GM19025 (cell line): Measurements from ENCODE around the gene EDEM2.
"Not testable (repeated sequence)": the region's sequence is repeated elsewhere in the genome, so short reads cannot be mapped to it uniquely, and the experiment has no call there.

Source experiments
- ATAC-seq: cut with Tn5 transposase; IDR thresholded peaks from one replicate; pipeline ENCODE4 v1.9.1; 2021; ENCODE audit warnings: mild to moderate bottlenecking, low read depth, moderate library complexity; ENCODE audit not compliant: unreplicated experiment

The EDEM2 gene

DNA sequence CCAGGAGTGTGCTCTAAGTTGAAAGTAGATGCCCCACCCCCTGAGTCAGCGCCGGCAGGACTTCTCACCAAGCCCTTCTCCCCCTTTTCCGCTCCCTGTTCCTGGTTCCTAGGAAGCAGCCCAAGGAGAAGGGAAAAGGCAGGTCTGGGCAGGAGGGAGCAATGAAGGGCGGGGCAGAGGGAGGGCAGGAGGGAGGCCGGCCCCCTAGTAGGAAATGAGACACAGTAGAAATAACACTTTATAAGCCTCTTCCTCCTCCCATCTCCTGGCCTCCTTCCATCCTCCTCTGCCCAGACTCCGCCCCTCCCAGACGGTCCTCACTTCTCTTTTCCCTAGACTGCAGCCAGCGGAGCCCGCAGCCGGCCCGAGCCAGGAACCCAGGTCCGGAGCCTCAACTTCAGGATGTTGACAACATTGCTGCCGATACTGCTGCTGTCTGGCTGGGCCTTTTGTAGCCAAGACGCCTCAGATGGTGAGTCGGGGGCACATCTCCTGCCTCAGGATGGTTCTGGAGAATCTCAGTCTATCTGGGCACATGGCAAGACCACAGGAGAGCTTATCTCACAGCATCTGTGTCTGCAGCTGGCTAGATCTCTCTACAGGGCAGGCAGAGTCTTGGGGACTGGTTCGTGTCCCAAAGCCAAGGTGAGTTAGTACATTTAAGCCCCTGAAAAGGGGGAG lies 24.8 kb upstream of the EDEM2 start, which contains the start of gene PROCR:
TSS of gene PROCR (plus strand) at position 320 of the 681 bp plus-strand sequence. CDS start at position 403, 83 bp downstream.
- ATAC-seq: no peak

GRCh38 chr20:35171438-35171752 lies 24.3 kb upstream of the EDEM2 start:
- ATAC-seq: no peak

DNA sequence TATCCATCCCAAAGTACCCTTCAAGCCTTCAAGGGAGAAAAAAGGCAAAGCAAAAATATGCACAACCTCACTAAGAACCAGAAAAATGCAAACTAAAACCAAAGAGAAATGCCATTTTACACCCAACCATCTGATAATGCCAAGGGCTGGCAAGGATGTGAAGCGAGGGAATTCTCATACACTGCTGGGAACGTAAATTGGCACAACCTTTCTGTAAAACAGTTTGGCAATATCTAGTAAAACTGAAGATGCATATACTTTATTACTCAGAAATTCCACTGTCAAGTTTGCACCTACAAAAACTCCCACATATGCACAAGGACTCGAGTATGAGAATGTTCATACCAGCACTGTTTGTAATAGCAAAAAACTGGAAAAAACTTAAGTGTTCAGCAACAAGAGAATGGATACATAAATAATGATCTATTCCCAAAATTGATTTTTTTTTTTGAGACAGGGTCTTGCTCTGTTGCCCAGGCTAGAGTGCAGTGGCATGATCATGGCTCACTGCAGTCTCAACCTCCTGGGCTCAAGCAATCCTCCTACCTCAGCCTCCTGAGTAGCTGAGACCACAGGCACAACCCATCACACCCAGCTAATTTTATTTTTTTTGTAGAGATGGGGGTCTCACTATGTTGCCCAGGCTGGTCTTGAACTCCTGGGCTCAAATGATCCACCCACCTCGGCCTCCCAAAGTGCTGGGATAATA lies 21.7 kb upstream of the EDEM2 start:
- not testable (repeated sequence) for ATAC-seq

- no peak for ATAC-seq
Measured at GRCh38 chr20:35167787-35168186, 20.7 kb upstream of the EDEM2 start.

DNA sequence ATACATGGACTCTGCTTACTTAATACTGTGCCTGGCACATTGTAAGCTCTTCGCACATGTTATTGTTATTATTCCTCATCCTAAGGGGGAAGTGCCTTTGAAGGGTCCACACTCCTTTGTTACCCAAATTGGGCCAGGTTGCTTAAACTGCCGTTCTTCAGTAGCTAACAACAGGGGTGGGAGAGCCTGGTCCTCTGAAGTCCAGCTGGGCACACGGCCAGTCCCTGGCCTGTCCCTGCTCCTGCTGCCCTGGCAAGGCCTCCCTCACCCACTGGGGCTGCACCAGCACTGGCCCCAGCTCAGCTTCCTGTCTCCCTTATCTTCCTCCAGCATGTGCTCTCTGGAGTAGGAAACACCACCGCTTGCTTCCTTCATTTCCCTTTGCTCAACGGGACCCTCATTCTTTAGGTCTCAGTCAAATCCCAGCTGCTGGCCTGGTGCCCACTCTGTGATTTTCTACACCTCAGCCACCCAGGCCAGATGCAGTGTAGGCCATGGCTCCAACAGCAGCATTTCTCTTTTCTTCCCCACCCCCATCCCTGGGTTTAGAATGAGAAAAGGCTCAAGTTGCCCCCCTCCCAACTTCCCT lies 19.2 kb upstream of the EDEM2 start:
- no peak for ATAC-seq

GRCh38 chr20:35165221-35166185 lies 18.4 kb upstream of the EDEM2 start:
- ATAC-seq: no peak

- ATAC-seq: not testable (repeated sequence)
Measured at GRCh38 chr20:35164531-35164930, 17.4 kb upstream of the EDEM2 start.

GRCh38 chr20:35160341-35160740 lies 13.2 kb upstream of the EDEM2 start:
- not testable (repeated sequence) for ATAC-seq

DNA sequence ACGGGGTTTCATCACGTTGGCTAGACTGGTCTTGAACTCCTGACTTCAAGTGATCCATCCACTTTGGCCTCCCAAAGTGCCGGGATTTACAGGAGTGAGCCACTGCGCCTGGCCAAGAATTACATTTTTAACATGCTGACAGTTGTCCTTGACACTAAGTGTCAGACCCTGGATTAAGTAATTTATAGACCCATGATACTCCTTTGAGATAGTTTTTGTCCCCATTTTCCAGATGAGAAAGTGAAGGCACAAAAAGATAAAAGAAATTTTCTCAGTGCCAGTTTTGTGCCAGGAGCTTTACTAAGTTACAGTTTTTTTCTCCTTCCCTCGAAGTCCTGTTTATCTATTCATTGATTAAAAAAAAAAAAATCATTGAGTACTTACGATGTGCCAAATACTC lies 9.8 kb upstream of the EDEM2 start:
- no peak for ATAC-seq

- ATAC-seq: no peak
Measured at GRCh38 chr20:35155936-35156335, 8.8 kb upstream of the EDEM2 start.

DNA sequence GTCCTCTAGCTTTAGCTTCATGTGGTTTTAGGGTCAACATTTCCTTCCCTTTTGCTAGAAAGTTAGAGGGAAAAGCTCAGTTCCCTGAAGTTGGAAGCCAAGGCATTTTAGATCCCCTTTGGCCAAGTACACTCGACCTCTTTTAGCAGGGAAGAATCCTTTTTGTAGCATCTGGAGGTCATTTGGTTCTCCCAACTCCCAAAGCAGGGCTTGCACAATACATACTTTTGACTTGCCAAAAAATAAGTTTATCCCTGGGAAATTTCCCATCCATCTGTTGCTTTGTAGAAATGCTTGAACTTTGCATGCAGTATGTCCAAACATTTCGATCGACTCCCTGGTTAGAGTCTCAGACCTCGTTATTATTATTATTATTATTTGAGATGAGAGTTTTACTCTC lies 4.6 kb upstream of the EDEM2 start:
- ATAC-seq: no peak

- ATAC-seq: no peak
Measured at GRCh38 chr20:35150846-35151579, 3.9 kb upstream of the EDEM2 start.

DNA sequence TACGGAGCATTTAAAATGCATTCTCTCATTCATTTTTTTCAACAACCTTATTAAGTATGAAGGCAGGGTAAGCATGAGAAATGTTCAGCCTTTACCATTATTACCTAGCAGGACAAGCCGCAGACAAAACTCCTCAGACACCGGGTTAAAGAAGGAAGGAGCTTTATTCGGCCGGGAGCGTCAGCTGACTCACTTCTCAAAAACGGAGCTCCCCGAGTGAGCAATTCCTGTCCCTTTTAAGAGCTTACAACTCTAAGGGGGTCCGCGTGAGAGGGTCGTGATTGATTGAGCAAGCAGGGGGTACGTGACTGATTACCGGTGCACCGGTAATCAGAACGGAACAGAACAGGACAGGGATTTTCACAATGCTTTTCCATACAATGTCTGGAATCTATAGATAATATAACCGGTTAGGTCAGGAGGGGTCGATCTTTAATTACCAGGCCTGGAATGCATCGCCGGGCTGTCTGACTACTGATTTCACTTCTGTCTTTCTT lies 487 bp upstream of the EDEM2 start:
- ATAC-seq: not testable (repeated sequence)

GRCh38 chr20:35146299-35146919 lies 727 bp downstream of the EDEM2 start:
- ATAC-seq: no peak

DNA sequence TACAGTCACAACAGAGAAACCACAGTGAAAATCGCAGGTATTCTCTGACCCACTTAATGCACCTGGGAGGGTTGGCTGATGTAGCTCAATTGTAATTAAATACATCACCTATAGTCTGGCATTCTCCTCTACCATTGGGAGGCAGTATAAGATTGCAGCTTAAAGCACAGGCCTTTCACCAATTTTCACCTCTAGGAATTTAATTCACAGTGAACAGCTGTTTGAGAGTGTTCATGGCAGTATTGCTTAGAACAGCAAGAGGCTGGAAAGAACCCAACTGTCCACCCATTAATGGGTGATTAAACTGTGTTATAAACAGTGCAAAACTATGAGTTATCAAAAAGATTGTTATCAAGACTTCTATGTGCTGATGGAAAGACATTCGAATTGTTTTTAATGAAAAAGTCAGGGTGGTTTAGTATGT lies 2.0 kb downstream of the EDEM2 start:
- no peak for ATAC-seq

DNA sequence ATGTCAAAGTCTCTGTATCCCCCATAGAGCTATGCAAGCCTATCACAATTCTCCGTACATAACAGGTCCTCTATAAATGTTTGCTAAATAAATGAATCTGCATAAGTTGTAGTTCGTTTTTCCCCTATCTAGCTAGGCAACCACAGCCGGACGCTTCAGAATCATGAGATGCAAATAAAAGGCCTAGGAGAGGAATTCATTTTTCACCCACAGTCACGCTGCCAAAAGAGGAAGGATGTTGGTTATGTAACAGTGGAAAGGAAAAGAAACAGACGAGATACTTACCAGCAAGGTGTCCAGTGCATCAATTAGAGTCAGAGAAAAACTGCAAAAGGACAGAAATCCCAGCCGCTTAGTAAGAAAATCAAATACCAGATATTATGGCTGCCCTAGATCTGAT lies 2.4 kb downstream of the EDEM2 start:
- no peak for ATAC-seq

- ATAC-seq: no peak
Measured at GRCh38 chr20:35135867-35136586, 11.1 kb downstream of the EDEM2 start.

DNA sequence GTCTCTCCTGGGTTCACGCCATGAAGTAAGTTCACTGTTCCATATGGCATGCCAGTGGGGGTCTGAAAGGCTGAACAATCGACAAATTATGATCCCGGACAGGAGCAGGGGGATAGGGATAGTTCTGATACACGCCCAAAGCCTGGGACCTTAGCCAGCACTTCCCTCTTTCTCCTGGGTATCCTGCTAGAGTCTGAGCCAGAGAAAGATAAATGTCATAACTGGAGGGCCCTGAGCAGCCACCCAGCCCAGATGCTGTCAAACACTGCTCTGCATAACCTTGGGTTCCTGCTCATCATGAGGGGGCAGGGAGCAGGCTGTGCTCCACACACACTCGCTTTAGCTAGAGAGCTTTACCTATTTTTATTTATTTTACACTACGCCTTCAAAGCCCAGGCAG lies 12.3 kb downstream of the EDEM2 start:
- no peak for ATAC-seq

DNA sequence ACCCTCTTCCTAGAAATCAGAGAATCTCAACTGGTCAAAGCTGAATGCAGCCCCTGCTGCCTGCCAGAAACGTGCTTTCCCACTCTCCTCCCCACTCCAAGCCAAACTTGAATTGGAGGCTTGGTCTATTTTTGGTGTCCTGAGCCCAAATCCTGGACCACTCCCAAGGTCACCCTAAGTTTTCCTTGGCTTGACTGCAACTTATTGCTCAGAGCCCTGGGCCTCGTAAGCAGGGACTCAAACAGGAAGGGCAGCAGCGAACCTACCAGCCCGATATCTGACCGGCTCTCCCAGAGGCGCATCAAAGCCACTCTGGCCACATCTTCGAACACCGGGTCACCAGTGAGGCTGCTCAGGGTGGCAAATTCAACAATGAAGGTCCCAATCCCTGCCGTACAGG lies 12.7 kb downstream of the EDEM2 start:
- ATAC-seq: no peak
